GM23248 (cell line): Measurements from ENCODE around the gene UBE3D. TPM values are rescaled to one million over a fixed set of nuclear protein-coding genes. Genes with fewer than 3 reads are reported as not detected.

Experiments
- DNase-seq: peaks from one replicate; pipeline ENCODE4 v3.0.0-alpha.2; 2015
- H2AFZ ChIP-seq: fragments of 200-600 bp; sonication (generic); 2 replicates; pipeline ENCODE4 v1.6.1; 2016; ENCODE audit warnings: antibody characterized with exemption
- H3F3A ChIP-seq: fragments of 200-600 bp; sonication (generic); 2 replicates; pipeline ENCODE4 v1.6.1; 2016; ENCODE audit warnings: mild to moderate bottlenecking, antibody characterized with exemption, mixed run types; ENCODE audit not compliant: insufficient read depth
- H3K27ac ChIP-seq: fragments of 200-600 bp; sonication (generic); 2 replicates; pipeline ENCODE4 v1.5.1; 2016; ENCODE audit warnings: mild to moderate bottlenecking
- H3K27me3 ChIP-seq: fragments of 200-600 bp; sonication (generic); replicated peaks from 2 replicates; pipeline ENCODE4 v1.6.1; 2016; ENCODE audit warnings: mild to moderate bottlenecking; ENCODE audit not compliant: insufficient read depth
- H3K36me3 ChIP-seq: fragments of 200-600 bp; sonication (generic); 2 replicates; pipeline ENCODE4 v1.6.1; 2016; ENCODE audit warnings: low read depth, mild to moderate bottlenecking
- H3K4me1 ChIP-seq: fragments of 200-600 bp; sonication (generic); 2 replicates; pipeline ENCODE4 v1.6.1; 2016; ENCODE audit warnings: mild to moderate bottlenecking; ENCODE audit not compliant: insufficient read depth
- H3K4me2 ChIP-seq: fragments of 200-600 bp; sonication (generic); one replicate; pipeline ENCODE4 v1.6.1; 2016; ENCODE audit warnings: mild to moderate bottlenecking; ENCODE audit not compliant: unreplicated experiment
- H3K4me3 ChIP-seq: fragments of 200-600 bp; sonication (generic); 2 replicates; pipeline ENCODE4 v1.5.1; 2016; ENCODE audit warnings: mild to moderate bottlenecking
- H3K79me2 ChIP-seq: fragments of 200-600 bp; sonication (generic); 2 replicates; pipeline ENCODE4 v1.6.1; 2016; ENCODE audit warnings: mild to moderate bottlenecking; ENCODE audit not compliant: insufficient read depth
- H3K9ac ChIP-seq: fragments of 200-600 bp; sonication (generic); 2 replicates; pipeline ENCODE4 v1.6.1; 2016; ENCODE audit warnings: mild to moderate bottlenecking
- H3K9me2 ChIP-seq: fragments of 200-600 bp; sonication (generic); 2 replicates; pipeline ENCODE4 v1.6.1; 2016; ENCODE audit warnings: mixed run types, mild to moderate bottlenecking, moderate library complexity; ENCODE audit not compliant: insufficient read depth
- H3K9me3 ChIP-seq: fragments of 200-600 bp; sonication (generic); one replicate; pipeline ENCODE4 v1.6.1; 2017; ENCODE audit warnings: low read depth
- H4K20me1 ChIP-seq: fragments of 200-600 bp; sonication (generic); 2 replicates; pipeline ENCODE4 v1.6.0; 2016; ENCODE audit not compliant: insufficient read depth
- EZH2 ChIP-seq: fragments of 200-600 bp; sonication (generic); IDR thresholded peaks from 2 replicates; pipeline ENCODE4 v1.6.1; 2018; ENCODE audit warnings: antibody characterized with exemption, mild to moderate bottlenecking; ENCODE audit not compliant: insufficient read depth, poor library complexity, severe bottlenecking
- EZH2phosphoT487 ChIP-seq: fragments of 200-600 bp; sonication (generic); IDR thresholded peaks from 2 replicates; pipeline ENCODE4 v1.6.1; 2018; ENCODE audit warnings: antibody characterized with exemption, moderate library complexity, mild to moderate bottlenecking, low read depth; ENCODE audit not compliant: insufficient read depth
- WGBS, 2 experiments: methylation state at CpG; one replicate each; pipeline ENCODE4 v1.1.6; 2015 to 2017; ENCODE audit warnings: low lambda C conversion rate in 2 of 2, low coverage in 1 of 2; ENCODE audit errors: missing lambda C conversion rate in 2 of 2; 5-methylcytosine and 5-hydroxymethylcytosine counted together
- in situ Hi-C: fragments of 300-500 bp; cut with MboI; formaldehyde crosslinking; loops from 2 replicates; pipeline ENCODE4 v1.15.0; 2020
- polyA plus RNA-seq: library from polyadenylated mRNA; unstranded; fragments of >200 nt; fragmentation: Nextera tagmentation; extraction: Ambion mirVana; gene quantifications from 2 replicates; pipeline ENCODE4 v1.2.1, GENCODE V29; 2016
- total RNA-seq: library from RNA; depleted of rRNA; stranded (reverse); fragments of >200 nt; shearing (Covaris generic); gene quantifications from 2 replicates; pipeline ENCODE4 v1.2.3, GENCODE V29; 2014

UBE3D gene
- total and polyA plus RNA-seq, 2 experiments from 2014 or later = 2.1 to 6.9 TPM

DNA sequence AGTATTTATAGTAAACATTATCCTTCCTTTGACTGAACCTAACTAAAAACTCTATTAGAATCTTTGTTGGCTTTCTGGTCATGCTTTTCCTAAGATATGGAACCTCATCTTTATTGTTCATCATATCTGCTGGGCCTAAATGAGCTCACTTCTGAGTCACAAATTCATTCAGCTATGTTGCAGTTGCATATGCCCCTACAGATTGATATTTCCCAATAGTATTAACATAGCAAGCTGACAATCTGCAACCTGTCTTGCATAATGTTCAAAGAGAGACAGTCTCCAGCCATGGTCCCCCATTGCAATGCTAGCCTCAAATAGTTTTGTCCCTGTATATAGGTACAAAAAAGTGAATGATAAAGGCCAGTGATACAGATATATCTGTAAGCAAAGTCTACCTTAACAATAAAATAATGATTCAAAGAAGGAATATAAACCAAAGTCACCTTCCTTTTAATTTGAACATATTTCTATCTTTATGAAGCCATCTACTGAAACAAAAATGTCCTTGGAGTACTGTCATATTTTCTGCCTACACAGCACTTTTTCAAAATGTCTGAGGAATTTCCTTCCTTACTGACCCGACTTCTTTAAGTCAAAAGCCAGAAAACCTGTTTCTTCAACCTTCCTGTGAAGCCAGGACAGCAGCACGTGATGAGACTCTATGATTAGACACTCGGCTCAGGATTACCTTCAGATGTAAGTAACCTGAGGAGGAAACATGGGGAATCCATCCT, 140.7 kb downstream of the UBE3D start:
- H4K20me1 ChIP-seq = no peaks in the 10 kb centered on the region
- 65 to 72% methylated on average over 3 of the region's 3 CpGs for WGBS, 2 experiments
- no peak overlapping the region for H3K27ac ChIP-seq
- H3K79me2 ChIP-seq = no peaks in the 10 kb centered on the region
- H3K36me3 ChIP-seq = no peaks in the 10 kb centered on the region
- peak; percentile 65 for DNase-seq
- H3F3A ChIP-seq = peaks cover 12% of the 10 kb centered on the region; the same call in 1 of the 2 replicates
- H3K4me2 ChIP-seq = no peak overlapping the region
- TF ChIP-seq EZH2phosphoT487 (no peak), EZH2 (no peak)
- no peak overlapping the region for H2AFZ ChIP-seq
- H3K9me3 ChIP-seq = no peaks in the 10 kb centered on the region
- no peak overlapping the region for H3K4me3 ChIP-seq
- H3K9me2 ChIP-seq = peaks cover 4% of the 10 kb centered on the region; the same call in 1 of the 2 replicates
- no peak overlapping the region for H3K9ac ChIP-seq
- peaks cover 7% of the 10 kb centered on the region for H3K4me1 ChIP-seq
- no peaks in the 10 kb centered on the region for H3K27me3 ChIP-seq
- in situ Hi-C loops = no loop called here

DNA sequence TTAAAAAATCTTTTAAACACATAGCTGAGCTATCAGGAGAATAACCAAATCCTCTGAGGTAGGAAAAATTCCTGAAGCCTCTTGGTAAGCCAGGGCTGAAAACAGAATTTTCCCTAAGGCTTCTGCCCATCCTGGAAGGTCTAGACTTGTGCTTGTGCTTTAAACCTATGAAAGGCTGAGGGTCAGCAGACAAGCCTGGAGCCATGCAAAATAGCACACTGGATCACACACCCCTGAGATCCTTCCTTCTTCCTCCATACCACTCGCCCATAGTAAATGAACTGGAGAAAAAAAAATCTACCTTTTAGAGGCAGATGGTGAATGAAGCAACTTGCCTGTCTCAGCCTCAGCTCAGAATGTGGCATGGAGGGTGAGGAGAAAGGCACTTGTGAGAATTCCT, 144.4 kb downstream of the UBE3D start:
- Histone ChIP-seq H4K20me1 (no peaks in the 10 kb centered on the region), H3K4me2 (no peak overlapping the region), H3K79me2 (no peaks in the 10 kb centered on the region), H3K9ac (no peak overlapping the region), H3K9me3 (no peaks in the 10 kb centered on the region), H3K27ac (no peak overlapping the region), H3K4me3 (no peak overlapping the region), H2AFZ (no peak overlapping the region), H3K4me1 (peaks cover 7% of the 10 kb centered on the region), H3K36me3 (no peaks in the 10 kb centered on the region), H3K27me3 (no peaks in the 10 kb centered on the region), H3F3A (peaks cover 12% of the 10 kb centered on the region; the same call in 1 of the 2 replicates), H3K9me2 (peaks cover 4% of the 10 kb centered on the region; the same call in 1 of the 2 replicates)
- in situ Hi-C loops = no loop called here
- TF ChIP-seq EZH2 = no peak
- no peak for TF ChIP-seq EZH2phosphoT487
- WGBS, 2 experiments = 94 to 96% methylated on average over 1 of the region's 1 CpG
- no peak for DNase-seq

DNA sequence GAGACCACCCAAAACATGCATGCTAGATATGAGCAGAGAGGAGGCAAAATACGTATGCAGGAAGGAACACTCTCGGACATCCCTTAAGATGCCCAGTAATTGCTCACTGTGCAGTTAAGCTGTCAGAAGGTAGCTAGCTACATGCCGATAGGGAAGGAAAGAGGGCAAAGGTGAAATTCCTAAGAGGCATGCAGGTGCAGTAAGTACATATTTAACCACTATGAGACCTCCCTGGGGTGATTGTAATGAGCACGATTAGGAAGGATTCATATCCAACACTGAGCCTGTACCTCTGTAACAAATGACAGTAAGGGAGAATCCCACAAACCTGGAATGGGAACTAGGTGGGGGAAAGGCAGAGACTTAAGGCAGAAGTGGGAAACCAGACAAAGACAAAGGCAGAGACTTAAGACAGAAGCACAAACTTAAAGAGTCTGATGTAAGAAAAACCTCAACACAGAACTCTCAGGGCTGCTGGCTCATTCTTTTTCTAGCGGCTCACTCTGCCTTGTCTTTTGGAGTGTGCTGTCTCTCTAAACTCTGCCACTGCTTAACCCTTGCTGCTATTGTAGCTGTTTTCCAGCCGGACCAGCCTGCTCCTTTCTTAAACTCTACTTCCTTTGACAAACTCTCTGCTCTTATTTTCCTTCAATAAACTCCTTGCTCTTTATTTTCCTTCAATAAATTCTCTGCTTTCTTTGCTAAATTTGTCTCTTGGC, 148.1 kb downstream of the UBE3D start:
- no peaks in the 10 kb centered on the region for H3K27me3 ChIP-seq
- H3K27ac ChIP-seq = no peak overlapping the region
- 66 to 74% methylated on average over 6 of the region's 6 CpGs for WGBS, 2 experiments
- no peaks in the 10 kb centered on the region for H3K4me1 ChIP-seq
- H2AFZ ChIP-seq = no peak overlapping the region
- TF ChIP-seq EZH2 (no peak), EZH2phosphoT487 (no peak)
- H3K79me2 ChIP-seq = no peaks in the 10 kb centered on the region
- no peaks in the 10 kb centered on the region for H3K36me3 ChIP-seq
- H3K4me2 ChIP-seq = no peak overlapping the region
- peak; percentile 6 for DNase-seq
- H3K9me2 ChIP-seq = peaks cover 4% of the 10 kb centered on the region; the same call in 1 of the 2 replicates
- no peak overlapping the region for H3K4me3 ChIP-seq
- in situ Hi-C loops = no loop called here
- H3K9me3 ChIP-seq = no peaks in the 10 kb centered on the region
- H4K20me1 ChIP-seq = no peaks in the 10 kb centered on the region
- no peaks in the 10 kb centered on the region for H3F3A ChIP-seq
- H3K9ac ChIP-seq = no peak overlapping the region

DNA sequence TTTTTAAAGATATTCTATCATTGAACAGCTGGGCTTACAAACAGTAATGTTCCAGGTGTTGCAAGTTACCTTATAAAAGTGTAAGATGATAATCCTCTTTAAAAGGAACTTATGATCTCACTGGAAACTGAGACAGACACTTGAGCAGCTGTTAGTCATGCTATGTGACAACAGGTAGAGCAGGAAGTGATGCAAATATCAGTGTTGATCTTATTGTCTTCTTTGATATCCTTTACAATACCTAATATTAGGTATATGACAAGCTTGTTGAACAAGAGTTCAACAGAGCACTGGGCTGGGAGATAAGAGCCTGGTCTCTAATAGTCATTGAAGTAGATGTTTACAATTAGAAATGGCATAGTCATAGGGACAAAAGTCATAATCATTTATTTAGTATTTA, 150.0 kb downstream of the UBE3D start:
- H3K9me2 ChIP-seq = peaks cover 4% of the 10 kb centered on the region; the same call in 1 of the 2 replicates
- no peaks in the 10 kb centered on the region for H4K20me1 ChIP-seq
- no peak overlapping the region for H2AFZ ChIP-seq
- no peaks in the 10 kb centered on the region for H3K36me3 ChIP-seq
- H3K9ac ChIP-seq = no peak overlapping the region
- no peaks in the 10 kb centered on the region for H3K9me3 ChIP-seq
- H3K4me1 ChIP-seq = 0 out of 2 replicates have a peak, but pooled peaks cover 2% of the 10 kb centered on the region
- no peak overlapping the region for H3K27ac ChIP-seq
- TF ChIP-seq EZH2phosphoT487 (no peak), EZH2 (no peak)
- no peaks in the 10 kb centered on the region for H3F3A ChIP-seq
- H3K27me3 ChIP-seq = no peaks in the 10 kb centered on the region
- no peak overlapping the region for H3K4me3 ChIP-seq
- DNase-seq = no peak
- H3K79me2 ChIP-seq = no peaks in the 10 kb centered on the region
- in situ Hi-C loops = no loop called here
- H3K4me2 ChIP-seq = no peak overlapping the region
